ENCODE measurements around the gene S100Z. TPM values are rescaled to one million over a fixed set of nuclear protein-coding genes. Genes with fewer than 3 reads are reported as not detected.

The S100Z gene
- total RNA-seq, 2 experiments from 2014 or later: 0.36 to 0.81 TPM

DNA sequence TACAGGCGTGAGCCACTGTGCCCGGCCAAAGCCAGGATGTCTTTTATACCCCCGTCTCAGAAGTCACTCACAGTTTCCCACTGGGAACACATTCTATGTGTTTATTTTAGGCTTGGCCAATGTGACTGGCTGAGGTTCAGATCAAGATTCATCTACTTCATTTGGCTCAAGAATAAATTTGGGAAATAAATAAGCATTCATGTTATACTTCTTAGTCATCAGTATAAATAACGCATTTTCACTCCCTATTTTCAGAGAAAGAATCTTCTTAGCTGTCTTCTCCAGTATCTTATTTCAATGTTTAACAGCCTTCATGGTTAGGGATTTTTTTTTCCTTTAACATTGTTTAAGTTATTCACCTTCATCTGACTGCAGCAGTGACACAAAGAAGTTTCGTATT lies 11.8 kb downstream of the S100Z start:
- Mint-ChIP-seq H3K27me3 (no peaks in the 10 kb centered on the region), H3K27ac (no peak overlapping the region), H3K36me3 (ENCODE audit: low read depth) (peaks cover 2% of the 10 kb centered on the region), H3K4me1 (ENCODE audit: low read depth) (peaks cover 2% of the 10 kb centered on the region), H3K9me3 (peaks cover 2% of the 10 kb centered on the region), H3K4me3 (no peak overlapping the region)
- ChIA-PET POLR2A (interaction anchor here (1.3 kb wide), 1 partner anchor 169 kb away, joined by 3 read pairs; the partner anchor contains the start of gene AGGF1), CTCF (interaction anchor here (0.8 to 1.5 kb wide), 2 partner anchors 8 to 216 kb away, joined by 3 read pairs; no protein-coding TSS in a partner anchor)
- no peak for ATAC-seq
- DNase-seq: no peak
- intact Hi-C loops (cut with micrococcal nuclease): no loop called here
- TF ChIP-seq, protein P1, sequence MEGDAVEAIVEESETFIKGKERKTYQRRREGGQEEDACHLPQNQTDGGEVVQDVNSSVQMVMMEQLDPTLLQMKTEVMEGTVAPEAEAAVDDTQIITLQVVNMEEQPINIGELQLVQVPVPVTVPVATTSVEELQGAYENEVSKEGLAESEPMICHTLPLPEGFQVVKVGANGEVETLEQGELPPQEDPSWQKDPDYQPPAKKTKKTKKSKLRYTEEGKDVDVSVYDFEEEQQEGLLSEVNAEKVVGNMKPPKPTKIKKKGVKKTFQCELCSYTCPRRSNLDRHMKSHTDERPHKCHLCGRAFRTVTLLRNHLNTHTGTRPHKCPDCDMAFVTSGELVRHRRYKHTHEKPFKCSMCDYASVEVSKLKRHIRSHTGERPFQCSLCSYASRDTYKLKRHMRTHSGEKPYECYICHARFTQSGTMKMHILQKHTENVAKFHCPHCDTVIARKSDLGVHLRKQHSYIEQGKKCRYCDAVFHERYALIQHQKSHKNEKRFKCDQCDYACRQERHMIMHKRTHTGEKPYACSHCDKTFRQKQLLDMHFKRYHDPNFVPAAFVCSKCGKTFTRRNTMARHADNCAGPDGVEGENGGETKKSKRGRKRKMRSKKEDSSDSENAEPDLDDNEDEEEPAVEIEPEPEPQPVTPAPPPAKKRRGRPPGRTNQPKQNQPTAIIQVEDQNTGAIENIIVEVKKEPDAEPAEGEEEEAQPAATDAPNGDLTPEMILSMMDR (IDR thresholded peaks at IDR 0.05): no peak

DNA sequence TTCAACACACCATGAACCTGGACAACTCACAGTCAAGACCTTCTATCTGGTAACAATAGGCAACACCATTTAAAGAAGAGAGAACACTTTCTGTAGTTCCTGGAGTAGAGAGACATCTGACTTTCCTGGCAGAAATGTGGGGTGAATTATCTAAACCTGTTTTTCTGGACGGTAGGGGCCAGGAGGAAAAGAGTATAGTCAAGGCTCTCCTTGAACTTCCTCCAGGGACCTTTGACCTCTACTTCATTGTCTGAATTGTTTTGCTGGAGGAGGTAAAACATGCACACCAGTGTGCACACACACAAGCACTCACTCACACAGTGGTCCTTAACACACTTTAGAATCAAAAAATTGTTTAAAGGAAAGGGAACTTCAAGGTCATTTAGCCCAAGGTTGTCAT lies 13.2 kb downstream of the S100Z start:
- no peak for DNase-seq
- no peaks in the 10 kb centered on the region for H3K9me3 Mint-ChIP-seq
- intact Hi-C loops (cut with micrococcal nuclease): no loop called here
- ChIA-PET POLR2A (no interaction called here), CTCF (no interaction called here)
- peaks cover 3% of the 10 kb centered on the region for H3K4me1 Mint-ChIP-seq (ENCODE audit: low read depth)
- no peak for ATAC-seq
- TF ChIP-seq, protein P1 (IDR thresholded peaks at IDR 0.05): no peak
- no peaks in the 10 kb centered on the region for H3K36me3 Mint-ChIP-seq (ENCODE audit: low read depth)
- no peak overlapping the region for H3K4me3 Mint-ChIP-seq
- no peak overlapping the region for H3K27ac Mint-ChIP-seq
- H3K27me3 Mint-ChIP-seq: no peaks in the 10 kb centered on the region

DNA sequence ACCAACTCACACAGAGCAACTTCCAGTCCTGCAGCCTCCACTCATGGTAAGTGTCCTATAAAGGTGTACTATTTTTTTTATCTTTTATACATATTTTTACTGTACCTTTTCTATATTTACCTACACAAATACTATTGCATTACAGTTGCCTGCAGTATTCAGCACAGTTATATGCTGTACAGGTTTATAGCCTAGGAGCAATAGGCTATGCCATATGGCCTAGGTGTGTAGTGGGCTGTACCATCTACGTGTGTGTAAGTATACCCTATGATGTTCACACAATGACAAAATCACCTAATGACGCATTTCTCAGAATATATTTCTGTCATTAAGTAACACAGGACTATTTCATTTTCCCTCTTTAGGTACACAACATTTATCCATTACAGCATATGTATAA lies 16.7 kb downstream of the S100Z start:
- no peaks in the 10 kb centered on the region for H3K36me3 Mint-ChIP-seq (ENCODE audit: low read depth)
- H3K9me3 Mint-ChIP-seq: no peaks in the 10 kb centered on the region
- H3K27me3 Mint-ChIP-seq: no peaks in the 10 kb centered on the region
- H3K4me3 Mint-ChIP-seq: no peak overlapping the region
- TF ChIP-seq, protein P1 (IDR thresholded peaks at IDR 0.05): no peak
- DNase-seq (no peak), ATAC-seq (no peak)
- CTCF ChIA-PET: interaction anchor here (2.3 kb wide), 1 partner anchor 8 kb away, joined by 7 read pairs; no protein-coding TSS in a partner anchor
- intact Hi-C loops (cut with micrococcal nuclease): no loop called here
- no peak overlapping the region for H3K27ac Mint-ChIP-seq
- peaks cover 3% of the 10 kb centered on the region for H3K4me1 Mint-ChIP-seq (ENCODE audit: low read depth)
- POLR2A ChIA-PET: no interaction called here

DNA sequence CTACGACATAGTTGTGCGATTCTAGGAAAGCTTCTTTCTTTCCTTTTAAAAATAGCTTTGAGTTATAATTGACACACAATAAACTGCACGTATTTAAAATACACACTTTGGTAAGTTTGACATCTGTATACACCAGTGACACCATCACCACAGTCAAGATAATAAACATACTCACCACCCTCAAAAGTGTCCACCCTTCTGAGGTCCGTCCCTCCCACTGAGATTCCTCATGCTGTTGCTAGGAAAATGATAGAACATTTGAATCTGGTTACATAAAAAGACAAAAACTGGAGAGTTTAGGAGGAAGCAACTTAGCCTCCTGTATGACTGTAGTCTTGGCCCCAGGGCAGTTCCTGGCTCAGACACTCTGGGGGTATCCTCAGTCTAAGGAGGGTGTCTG lies 17.2 kb downstream of the S100Z start:
- TF ChIP-seq, protein P1 (IDR thresholded peaks at IDR 0.05): no peak
- intact Hi-C loops (cut with micrococcal nuclease): no loop called here
- CTCF ChIA-PET: interaction anchor here (1.0 to 2.6 kb wide), 4 partner anchors 9 to 210 kb away, joined by 3 to 17 read pairs (median 5); no protein-coding TSS in a partner anchor
- Mint-ChIP-seq H3K27me3 (no peaks in the 10 kb centered on the region), H3K36me3 (ENCODE audit: low read depth) (no peaks in the 10 kb centered on the region), H3K9me3 (no peaks in the 10 kb centered on the region), H3K4me1 (ENCODE audit: low read depth) (peaks cover 3% of the 10 kb centered on the region), H3K4me3 (no peak overlapping the region), H3K27ac (no peak overlapping the region)
- no peak for DNase-seq
- no peak for ATAC-seq
- POLR2A ChIA-PET: no interaction called here

DNA sequence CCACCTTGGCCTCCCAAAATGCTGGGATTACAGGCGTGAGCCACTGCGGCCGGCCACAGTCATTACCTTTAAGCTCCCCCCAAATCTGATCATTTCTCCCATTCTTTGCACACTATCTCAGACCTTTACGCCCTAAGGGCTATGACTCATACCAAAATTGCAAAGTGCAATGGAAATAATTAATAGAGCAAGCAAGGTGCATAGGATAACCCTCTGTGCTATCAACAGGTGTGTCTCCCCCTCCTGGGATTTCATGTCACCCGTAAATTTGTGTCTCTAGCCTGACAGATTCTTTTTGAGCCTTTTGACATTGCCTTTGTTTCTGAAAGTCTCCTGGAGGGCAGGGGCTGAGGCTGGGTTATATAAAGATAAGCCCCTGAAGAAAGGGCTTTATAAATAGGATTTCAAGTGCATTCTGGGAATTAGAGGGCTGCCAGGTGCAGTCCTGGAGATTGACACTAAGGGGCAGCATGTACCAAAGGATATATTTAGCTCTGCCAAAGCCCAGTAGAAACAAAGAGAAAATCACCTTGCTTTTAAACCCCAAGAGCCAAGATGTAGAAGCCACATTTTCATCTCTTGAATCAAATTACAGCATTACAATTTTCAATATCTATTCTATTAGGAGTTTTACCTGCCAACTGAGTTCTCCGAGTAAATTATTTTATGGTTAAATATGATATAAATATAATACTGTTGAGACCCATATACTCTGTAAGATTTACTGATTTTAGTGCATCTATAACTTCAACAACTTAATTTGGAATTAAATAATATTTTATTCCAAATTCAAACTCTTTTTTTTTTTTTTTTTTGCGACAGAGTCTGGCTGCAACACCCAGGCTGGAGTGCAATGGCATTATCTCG lies 18.2 kb downstream of the S100Z start:
- TF ChIP-seq, protein P1 (IDR thresholded peaks at IDR 0.05): peak; percentile 71

More for the DNA sequence above, 18.2 kb downstream of the S100Z start:
- POLR2A ChIA-PET: no interaction called here
- H3K27ac Mint-ChIP-seq: no peak overlapping the region
- intact Hi-C loops (cut with micrococcal nuclease): loop anchor here (2.0 kb wide), 1 partner anchor 149 kb away; no protein-coding TSS in a partner anchor
- CTCF ChIA-PET: interaction anchor here (0.7 to 2.6 kb wide), 7 partner anchors 10 to 261 kb away, joined by 3 to 17 read pairs (median 4); no protein-coding TSS in a partner anchor
- DNase-seq (peak; percentile 82), ATAC-seq (peak; percentile 96)
- no peaks in the 10 kb centered on the region for H3K27me3 Mint-ChIP-seq
- no peaks in the 10 kb centered on the region for H3K9me3 Mint-ChIP-seq
- no peak overlapping the region for H3K4me3 Mint-ChIP-seq
- peaks cover 3% of the 10 kb centered on the region for H3K4me1 Mint-ChIP-seq (ENCODE audit: low read depth)
- no peaks in the 10 kb centered on the region for H3K36me3 Mint-ChIP-seq (ENCODE audit: low read depth)
